Panc1 (cell line): ENCODE data around the gene FMO3. TPM values are rescaled to one million over a fixed set of nuclear protein-coding genes. Genes with fewer than 3 reads are reported as not detected.

Source experiments
- ATAC-seq: fragments of 200-7000 bp; cut with Tn5 transposase; 2 replicates; pipeline ENCODE4 v1.9.1; 2020; ENCODE audit warnings: mild to moderate bottlenecking, moderate library complexity
- BruUV-seq: library from RNA; stranded (reverse); fragments of 400-500 nt; replicated peaks from 2 replicates; lab custom pipeline; 2021; lab: Mats Ljungman, UMichigan
- CTCF ChIA-PET: fragments of 300-600 bp; sonication (Branson Sonifier 250); formaldehyde crosslinking; loops from one replicate; lab custom pipeline; 2022; ENCODE audit warnings: antibody characterized with exemption; lab: Charles Lee
- POLR2A ChIA-PET: fragments of 300-600 bp; sonication (Branson Sonifier 250); formaldehyde crosslinking; loops from one replicate; lab custom pipeline; 2022; ENCODE audit warnings: antibody characterized with exemption; lab: Charles Lee
- DNase-seq: peaks from one replicate; pipeline ENCODE4 v3.0.0-alpha.2; 2010; ENCODE audit warnings: low read depth, low spot score
- H3K27ac ChIP-seq: 2 replicates; pipeline ENCODE4 v1.5.1; 2011; ENCODE audit warnings: mild to moderate bottlenecking, low read length, inconsistent platforms
- H3K27me3 ChIP-seq: fragments of 200-500 bp; sonication (Bioruptor generic); 2 replicates; pipeline ENCODE4 v1.6.0; 2014; ENCODE audit warnings: low read length, inconsistent platforms; ENCODE audit not compliant: control insufficient read depth, insufficient read depth
- H3K36me3 ChIP-seq: fragments of 200-500 bp; sonication (Bioruptor generic); 2 replicates; pipeline ENCODE4 v1.5.1; 2014; ENCODE audit warnings: inconsistent platforms, mild to moderate bottlenecking, low read length, moderate library complexity; ENCODE audit not compliant: control insufficient read depth, insufficient read depth
- H3K4me1 ChIP-seq: 2 replicates; pipeline ENCODE4 v1.5.1; 2011; ENCODE audit warnings: inconsistent platforms, mild to moderate bottlenecking, low read length, moderate library complexity; ENCODE audit not compliant: control insufficient read depth, insufficient read depth
- H3K4me3 ChIP-seq, 2 experiments: 2 replicates each; pipeline ENCODE4 v1.5.1; 2011 to 2012; ENCODE audit warnings: low read depth in 2 of 2, low read length in 2 of 2, mild to moderate bottlenecking in 2 of 2, inconsistent platforms in 1 of 2, moderate library complexity in 1 of 2
- H3K9me3 ChIP-seq: fragments of 200-500 bp; sonication (Bioruptor generic); 2 replicates; pipeline ENCODE4 v1.5.1; 2014; ENCODE audit warnings: low read depth, mild to moderate bottlenecking, inconsistent platforms, low read length, moderate library complexity; ENCODE audit not compliant: control insufficient read depth, insufficient read depth
- POLR2AphosphoS5 ChIP-seq: IDR thresholded peaks from 2 replicates; pipeline ENCODE4 v1.6.1; 2012; ENCODE audit warnings: mild to moderate bottlenecking, low read depth, low read length, moderate library complexity
- SIN3A ChIP-seq: IDR thresholded peaks from 2 replicates; pipeline ENCODE4 v1.6.1; 2012; ENCODE audit warnings: low read depth, mild to moderate bottlenecking, low read length, moderate library complexity, borderline replicate concordance; ENCODE audit not compliant: insufficient read depth
- TCF7L2 ChIP-seq: IDR thresholded peaks from 2 replicates; pipeline ENCODE4 v1.6.1; 2011; ENCODE audit warnings: mild to moderate bottlenecking, low read depth, low read length, inconsistent platforms
- in situ Hi-C: cut with HindIII; loops from 2 replicates; pipeline ENCODE4 v1.10.0; 2016; ENCODE audit warnings: low sequenced_read_pairs, low pct_unique_long_range_greater_than_20kb
- intact Hi-C: fragments of 100-400 bp; cut with micrococcal nuclease; formaldehyde crosslinking; loops from one replicate; pipeline ENCODE4 v1.10.0; 2022; ENCODE audit not compliant: unreplicated experiment
- total RNA-seq: library from RNA; stranded (reverse); gene quantifications from one replicate; pipeline ENCODE4 v1.2.1, GENCODE V29; 2021; ENCODE audit not compliant: unreplicated experiment
- TF ChIP-seq, protein P1 (sequence below): fragments of 450-650 bp; IDR thresholded peaks from 2 replicates; pipeline ENCODE4 v1.5.1; 2017; ENCODE audit warnings: mild to moderate bottlenecking
- TF ChIP-seq, protein P2 (sequence below), 2 experiments: IDR thresholded peaks; 2 replicates each; pipeline ENCODE4 v1.6.1; 2011 to 2012; ENCODE audit warnings: low read depth in 2 of 2, control low read depth in 1 of 2, low read length in 1 of 2, mild to moderate bottlenecking in 1 of 2, moderate library complexity in 1 of 2; ENCODE audit not compliant: insufficient read depth in 1 of 2

The FMO3 gene
- total RNA-seq, 1 experiment from 2014 or later, result not detected

DNA sequence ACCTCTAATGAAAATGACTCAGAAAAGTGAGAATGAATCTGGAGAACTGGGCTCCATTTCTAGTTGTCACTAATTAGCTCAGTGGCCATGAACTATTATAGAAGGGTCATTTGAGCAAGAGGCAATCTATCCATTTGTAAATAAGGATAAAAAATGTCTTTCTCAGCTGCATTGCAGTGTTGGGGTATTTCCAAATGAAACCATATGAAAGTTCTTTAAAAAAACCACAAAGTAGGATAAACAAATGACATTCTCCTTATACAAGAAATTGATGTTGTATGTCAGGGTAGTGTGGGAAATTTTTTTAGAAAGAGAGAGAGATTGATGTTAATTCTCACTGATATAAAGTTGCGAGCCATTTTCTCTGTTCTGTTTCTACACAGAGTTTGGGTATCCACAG, 26.0 kb downstream of the FMO3 start:
- POLR2A ChIA-PET, result no interaction called here
- no peaks in the 10 kb centered on the region for H3K36me3 ChIP-seq
- peaks cover 2% of the 10 kb centered on the region; the same call in 1 of the 2 replicates for H3K27me3 ChIP-seq
- H3K4me1 ChIP-seq, result no peaks in the 10 kb centered on the region
- no peak overlapping the region for H3K27ac ChIP-seq
- no peak for DNase-seq
- in situ Hi-C loops, result no loop called here
- intact Hi-C loops, result no loop called here
- no peak for TF ChIP-seq SIN3A
- TF ChIP-seq, protein P1, sequence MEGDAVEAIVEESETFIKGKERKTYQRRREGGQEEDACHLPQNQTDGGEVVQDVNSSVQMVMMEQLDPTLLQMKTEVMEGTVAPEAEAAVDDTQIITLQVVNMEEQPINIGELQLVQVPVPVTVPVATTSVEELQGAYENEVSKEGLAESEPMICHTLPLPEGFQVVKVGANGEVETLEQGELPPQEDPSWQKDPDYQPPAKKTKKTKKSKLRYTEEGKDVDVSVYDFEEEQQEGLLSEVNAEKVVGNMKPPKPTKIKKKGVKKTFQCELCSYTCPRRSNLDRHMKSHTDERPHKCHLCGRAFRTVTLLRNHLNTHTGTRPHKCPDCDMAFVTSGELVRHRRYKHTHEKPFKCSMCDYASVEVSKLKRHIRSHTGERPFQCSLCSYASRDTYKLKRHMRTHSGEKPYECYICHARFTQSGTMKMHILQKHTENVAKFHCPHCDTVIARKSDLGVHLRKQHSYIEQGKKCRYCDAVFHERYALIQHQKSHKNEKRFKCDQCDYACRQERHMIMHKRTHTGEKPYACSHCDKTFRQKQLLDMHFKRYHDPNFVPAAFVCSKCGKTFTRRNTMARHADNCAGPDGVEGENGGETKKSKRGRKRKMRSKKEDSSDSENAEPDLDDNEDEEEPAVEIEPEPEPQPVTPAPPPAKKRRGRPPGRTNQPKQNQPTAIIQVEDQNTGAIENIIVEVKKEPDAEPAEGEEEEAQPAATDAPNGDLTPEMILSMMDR, result no peak
- TF ChIP-seq, protein P2, sequence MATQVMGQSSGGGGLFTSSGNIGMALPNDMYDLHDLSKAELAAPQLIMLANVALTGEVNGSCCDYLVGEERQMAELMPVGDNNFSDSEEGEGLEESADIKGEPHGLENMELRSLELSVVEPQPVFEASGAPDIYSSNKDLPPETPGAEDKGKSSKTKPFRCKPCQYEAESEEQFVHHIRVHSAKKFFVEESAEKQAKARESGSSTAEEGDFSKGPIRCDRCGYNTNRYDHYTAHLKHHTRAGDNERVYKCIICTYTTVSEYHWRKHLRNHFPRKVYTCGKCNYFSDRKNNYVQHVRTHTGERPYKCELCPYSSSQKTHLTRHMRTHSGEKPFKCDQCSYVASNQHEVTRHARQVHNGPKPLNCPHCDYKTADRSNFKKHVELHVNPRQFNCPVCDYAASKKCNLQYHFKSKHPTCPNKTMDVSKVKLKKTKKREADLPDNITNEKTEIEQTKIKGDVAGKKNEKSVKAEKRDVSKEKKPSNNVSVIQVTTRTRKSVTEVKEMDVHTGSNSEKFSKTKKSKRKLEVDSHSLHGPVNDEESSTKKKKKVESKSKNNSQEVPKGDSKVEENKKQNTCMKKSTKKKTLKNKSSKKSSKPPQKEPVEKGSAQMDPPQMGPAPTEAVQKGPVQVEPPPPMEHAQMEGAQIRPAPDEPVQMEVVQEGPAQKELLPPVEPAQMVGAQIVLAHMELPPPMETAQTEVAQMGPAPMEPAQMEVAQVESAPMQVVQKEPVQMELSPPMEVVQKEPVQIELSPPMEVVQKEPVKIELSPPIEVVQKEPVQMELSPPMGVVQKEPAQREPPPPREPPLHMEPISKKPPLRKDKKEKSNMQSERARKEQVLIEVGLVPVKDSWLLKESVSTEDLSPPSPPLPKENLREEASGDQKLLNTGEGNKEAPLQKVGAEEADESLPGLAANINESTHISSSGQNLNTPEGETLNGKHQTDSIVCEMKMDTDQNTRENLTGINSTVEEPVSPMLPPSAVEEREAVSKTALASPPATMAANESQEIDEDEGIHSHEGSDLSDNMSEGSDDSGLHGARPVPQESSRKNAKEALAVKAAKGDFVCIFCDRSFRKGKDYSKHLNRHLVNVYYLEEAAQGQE (IDR thresholded peaks at IDR 0.05; ENCODE audit: insufficient read depth in 1 of 2, low read depth in 2 of 2, low read length in 1 of 2), result no peak
- no peak for TF ChIP-seq POLR2AphosphoS5
- TF ChIP-seq TCF7L2, result no peak
- no TSS peak for BruUV-seq
- CTCF ChIA-PET, result no interaction called here
- H3K4me3 ChIP-seq, result no peak overlapping the region
- no peak for ATAC-seq
- no peaks in the 10 kb centered on the region for H3K9me3 ChIP-seq

DNA sequence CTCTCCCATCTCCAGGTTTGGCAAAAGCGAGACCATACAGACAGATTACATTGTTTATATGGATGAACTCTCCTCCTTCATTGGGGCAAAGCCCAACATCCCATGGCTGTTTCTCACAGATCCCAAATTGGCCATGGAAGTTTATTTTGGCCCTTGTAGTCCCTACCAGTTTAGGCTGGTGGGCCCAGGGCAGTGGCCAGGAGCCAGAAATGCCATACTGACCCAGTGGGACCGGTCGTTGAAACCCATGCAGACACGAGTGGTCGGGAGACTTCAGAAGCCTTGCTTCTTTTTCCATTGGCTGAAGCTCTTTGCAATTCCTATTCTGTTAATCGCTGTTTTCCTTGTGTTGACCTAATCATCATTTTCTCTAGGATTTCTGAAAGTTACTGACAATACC, 26.4 kb downstream of the FMO3 start:
- no peak for DNase-seq
- in situ Hi-C loops (no loop called here), intact Hi-C loops (no loop called here)
- no peaks in the 10 kb centered on the region for H3K9me3 ChIP-seq
- ATAC-seq, result no peak
- no peak overlapping the region for H3K27ac ChIP-seq
- no TSS peak for BruUV-seq
- TF ChIP-seq TCF7L2 (no peak), POLR2AphosphoS5 (no peak), SIN3A (no peak)
- TF ChIP-seq, protein P2 (IDR thresholded peaks at IDR 0.05; ENCODE audit: insufficient read depth in 1 of 2, low read depth in 2 of 2, low read length in 1 of 2), result no peak
- TF ChIP-seq, protein P1, result no peak
- H3K4me1 ChIP-seq, result no peaks in the 10 kb centered on the region
- H3K27me3 ChIP-seq, result peaks cover 2% of the 10 kb centered on the region; the same call in 1 of the 2 replicates
- POLR2A ChIA-PET, result no interaction called here
- no peak overlapping the region for H3K4me3 ChIP-seq
- no peaks in the 10 kb centered on the region for H3K36me3 ChIP-seq
- CTCF ChIA-PET, result no interaction called here
